ENCODE measurements around the gene ZNF618.

- TF ChIP-seq CTCF (optimal IDR thresholded peaks at IDR 0.05 in 1 of 3, IDR thresholded peaks at IDR 0.05 in 1 of 3, conservative IDR thresholded peaks at IDR 0.05 in 1 of 3; ENCODE audit: extremely low read depth in 1 of 3, insufficient read depth in 2 of 3, low read length in 3 of 3): no peak
- no peak for TF ChIP-seq EZH2 (IDR thresholded peaks at IDR 0.05; ENCODE audit: low read length)
Measured at GRCh38 chr9:114051281-114051680, 175.2 kb downstream of the ZNF618 start.
